IMR-90 (cell line): Measurements from ENCODE around the gene EFCC1. TPM values are rescaled to one million over a fixed set of nuclear protein-coding genes. Genes with fewer than 3 reads are reported as not detected.

ENCODE experiments used
- ATAC-seq: fragments of 200-7000 bp; cut with Tn5 transposase; 2 replicates; pipeline ENCODE4 v1.9.1; 2020; ENCODE audit warnings: low read depth, mild to moderate bottlenecking, moderate library complexity
- BruUV-seq: library from RNA; stranded (reverse); fragments of 400-500 nt; replicated peaks from 2 replicates; lab custom pipeline; 2021; lab: Mats Ljungman, UMichigan
- CTCF ChIA-PET: fragments of 300-600 bp; formaldehyde crosslinking; extraction: SDS; loops from one replicate; lab custom pipeline; 2021; ENCODE audit warnings: antibody characterized with exemption; lab: Yijun Ruan, JAX
- POLR2A ChIA-PET: fragments of 300-600 bp; sonication (Branson Sonifier 250); formaldehyde crosslinking; loops from one replicate; lab custom pipeline; 2022; ENCODE audit warnings: antibody characterized with exemption; ENCODE audit not compliant: unreplicated experiment; lab: Charles Lee
- DNase-seq: peaks from one replicate; pipeline ENCODE4 v3.0.0; 2013
- H2AFZ ChIP-seq: replicated peaks from 2 replicates; pipeline ENCODE3; 2013; ENCODE audit warnings: low read length, mild to moderate bottlenecking; ENCODE audit not compliant: poor library complexity
- H2AK5ac ChIP-seq: 2 replicates; pipeline ENCODE4 v1.6.1; 2013; ENCODE audit warnings: low read depth, low read length, inconsistent platforms
- H2AK9ac ChIP-seq: replicated peaks from 2 replicates; pipeline ENCODE3; 2013; ENCODE audit warnings: mild to moderate bottlenecking, low read depth, low read length, moderate library complexity; ENCODE audit not compliant: poor library complexity
- H2BK120ac ChIP-seq: 2 replicates; pipeline ENCODE4 v1.6.1; 2013; ENCODE audit warnings: low read depth, low read length, inconsistent platforms
- H2BK15ac ChIP-seq: 3 replicates; pipeline ENCODE4 v1.6.1; 2013; ENCODE audit warnings: low read depth, low read length, inconsistent platforms
- H2BK20ac ChIP-seq: 2 replicates; pipeline ENCODE4 v1.6.1; 2013; ENCODE audit warnings: low read depth, mild to moderate bottlenecking, inconsistent platforms, low read length, moderate library complexity
- H2BK5ac ChIP-seq: 2 replicates; pipeline ENCODE4 v1.6.1; 2013; ENCODE audit warnings: mild to moderate bottlenecking, low read depth, low read length, inconsistent platforms; ENCODE audit not compliant: poor library complexity, severe bottlenecking
- H3K14ac ChIP-seq: replicated peaks from 2 replicates; pipeline ENCODE4 v1.6.1; 2013; ENCODE audit warnings: low read depth, low read length, inconsistent platforms
- H3K18ac ChIP-seq: 2 replicates; pipeline ENCODE4 v1.6.1; 2013; ENCODE audit warnings: low read depth, low read length, control low read depth
- H3K23ac ChIP-seq: 2 replicates; pipeline ENCODE4 v1.6.1; 2013; ENCODE audit warnings: low read depth, low read length, inconsistent platforms
- H3K27ac ChIP-seq: 2 replicates; pipeline ENCODE4 v1.5.1; 2013; ENCODE audit warnings: mild to moderate bottlenecking, control low read depth, low read length; ENCODE audit not compliant: insufficient read depth
- H3K27me3 ChIP-seq: 2 replicates; pipeline ENCODE4 v1.6.1; 2013; ENCODE audit warnings: low read length; ENCODE audit not compliant: control insufficient read depth, insufficient read depth
- H3K36me3 ChIP-seq: 2 replicates; pipeline ENCODE4 v1.6.1; 2013; ENCODE audit warnings: low read length, mixed read lengths; ENCODE audit not compliant: control insufficient read depth, insufficient read depth
- H3K4ac ChIP-seq: 2 replicates; pipeline ENCODE4 v1.6.1; 2013; ENCODE audit warnings: low read depth, low read length, inconsistent platforms
- H3K4me1 ChIP-seq: 2 replicates; pipeline ENCODE4 v1.6.1; 2013; ENCODE audit warnings: low read length, mixed read lengths; ENCODE audit not compliant: control insufficient read depth, insufficient read depth
- H3K4me2 ChIP-seq: 2 replicates; pipeline ENCODE4 v1.6.1; 2013; ENCODE audit warnings: low read depth, mild to moderate bottlenecking, control low read depth, low read length, moderate library complexity
- H3K4me3 ChIP-seq: 2 replicates; pipeline ENCODE4 v1.5.1; 2013; ENCODE audit warnings: low read depth, mild to moderate bottlenecking, control low read depth, low read length, moderate library complexity; ENCODE audit not compliant: insufficient read depth
- H3K56ac ChIP-seq: 2 replicates; pipeline ENCODE4 v1.6.1; 2013; ENCODE audit warnings: low read length, inconsistent platforms; ENCODE audit not compliant: insufficient read depth; ENCODE audit errors: extremely low read depth
- H3K79me1 ChIP-seq, 2 experiments: 2 replicates each; pipeline ENCODE4 v1.6.1; 2013; ENCODE audit warnings: low read length in 2 of 2, inconsistent platforms in 1 of 2, low read depth in 1 of 2
- H3K9ac ChIP-seq: 2 replicates; pipeline ENCODE4 v1.6.1; 2013; ENCODE audit warnings: low read depth, low read length, control low read depth
- H3K9me1 ChIP-seq: 2 replicates; pipeline ENCODE4 v1.6.1; 2013; ENCODE audit warnings: low read length, inconsistent platforms; ENCODE audit not compliant: insufficient read depth
- H3K9me3 ChIP-seq: 2 replicates; pipeline ENCODE4 v1.6.1; 2013; ENCODE audit warnings: low read length; ENCODE audit not compliant: control insufficient read depth, insufficient read depth
- H4K20me1 ChIP-seq: 2 replicates; pipeline ENCODE4 v1.6.1; 2013; ENCODE audit warnings: low read length, inconsistent platforms; ENCODE audit not compliant: insufficient read depth
- H4K5ac ChIP-seq: 2 replicates; pipeline ENCODE4 v1.6.1; 2013; ENCODE audit warnings: mild to moderate bottlenecking, low read depth, low read length, control low read depth
- H4K8ac ChIP-seq, 2 experiments: 2 replicates each; pipeline ENCODE4 v1.6.1; 2013; ENCODE audit warnings: low read depth in 2 of 2, low read length in 2 of 2, control low read depth in 1 of 2, inconsistent platforms in 1 of 2
- H4K91ac ChIP-seq: 2 replicates; pipeline ENCODE4 v1.6.1; 2013; ENCODE audit warnings: low read depth, low read length, inconsistent platforms; ENCODE audit not compliant: insufficient read depth
- BHLHE40 ChIP-seq: fragments of 150-350 bp; IDR thresholded peaks from 2 replicates; pipeline ENCODE4 v1.6.1; 2016; ENCODE audit warnings: mild to moderate bottlenecking, low read depth, low read length
- CEBPB ChIP-seq: IDR thresholded peaks from 2 replicates; pipeline ENCODE4 v1.6.1; 2012; ENCODE audit warnings: low read depth, low read length, improper control_type of control experiment
- CHD1 ChIP-seq: IDR thresholded peaks from 2 replicates; pipeline ENCODE4 v1.6.1; 2012; ENCODE audit warnings: low read depth, low read length, improper control_type of control experiment
- FOS ChIP-seq: fragments of 150-350 bp; IDR thresholded peaks from 2 replicates; pipeline ENCODE4 v1.6.1; 2016; ENCODE audit warnings: low read depth, low read length
- MAFK ChIP-seq: IDR thresholded peaks from 2 replicates; pipeline ENCODE4 v1.6.1; 2012; ENCODE audit warnings: low read depth, low read length, improper control_type of control experiment
- MAZ ChIP-seq: IDR thresholded peaks from 2 replicates; pipeline ENCODE4 v1.6.1; 2012; ENCODE audit warnings: low read depth, mild to moderate bottlenecking, low read length, improper control_type of control experiment, moderate library complexity, borderline replicate concordance
- NFE2L2 ChIP-seq: fragments of 150-350 bp; IDR thresholded peaks from 2 replicates; pipeline ENCODE4 v1.6.1; 2016; ENCODE audit warnings: low read depth, mild to moderate bottlenecking, low read length
- RFX5 ChIP-seq: IDR thresholded peaks from 2 replicates; pipeline ENCODE4 v1.8.0; 2012; ENCODE audit warnings: low read depth, mild to moderate bottlenecking, low read length, moderate library complexity
- SMC3 ChIP-seq: fragments of 150-350 bp; IDR thresholded peaks from 2 replicates; pipeline ENCODE4 v1.6.1; 2016; ENCODE audit warnings: low read depth, mild to moderate bottlenecking, antibody characterized with exemption, low read length, moderate library complexity
- WGBS, 2 experiments: methylation state at CpG; one replicate each; pipeline versions ENCODE4 v1.1.5 to v1.1.7; 2013; ENCODE audit warnings: missing lambda C conversion rate in 2 of 2; ENCODE audit not compliant: insufficient read length in 1 of 2; ENCODE audit errors: extremely low coverage in 2 of 2; 5-methylcytosine and 5-hydroxymethylcytosine counted together
- dilution Hi-C: fragments of 300-500 bp; cut with HindIII; formaldehyde crosslinking; loops from one replicate; pipeline ENCODE4 v1.14.3; 2018; ENCODE audit warnings: low sequenced_read_pairs; ENCODE audit not compliant: unreplicated experiment
- in situ Hi-C: fragments of 300-500 bp; cut with MboI; formaldehyde crosslinking; loops from 3 replicates; pipeline ENCODE4 v1.14.3; 2019; ENCODE audit warnings: low sequenced_read_pairs, inconsistent platforms, mixed read lengths
- intact Hi-C: fragments of 100-400 bp; cut with micrococcal nuclease; formaldehyde crosslinking; loops from 2 replicates; pipeline ENCODE4 v1.10.0; 2022
- polyA plus RNA-seq, 3 experiments: library from polyadenylated mRNA; depleted of rRNA; stranded (reverse); fragments of >200 nt; gene quantifications; 2 replicates each; pipeline ENCODE4 v1.2.3, GENCODE V29; 2012; ENCODE audit warnings: low replicate concordance in 1 of 3
- total RNA-seq: library from RNA; depleted of rRNA; stranded (reverse); fragments of >200 nt; gene quantifications from 2 replicates; pipeline ENCODE4 v1.2.3, GENCODE V29; 2012
- TF ChIP-seq, protein P1 (sequence below): fragments of 150-350 bp; IDR thresholded peaks from 2 replicates; pipeline ENCODE4 v1.6.1; 2017; ENCODE audit warnings: mild to moderate bottlenecking, antibody characterized with exemption, low read length, low read depth
- TF ChIP-seq, protein P2 (sequence below): conservative IDR thresholded peaks from 2 replicates; pipeline ENCODE4 v1.5.1; 2012; ENCODE audit warnings: mild to moderate bottlenecking, low read depth, low read length, improper control_type of control experiment
- TF ChIP-seq, protein P3 (sequence below): fragments of 150-350 bp; IDR thresholded peaks from 2 replicates; pipeline ENCODE4 v1.6.1; 2016; ENCODE audit warnings: low read depth, mild to moderate bottlenecking, low read length, moderate library complexity, borderline replicate concordance

EFCC1 gene
- total and polyA plus RNA-seq, 2 of the 4 experiments (the other 2 are of a cell fraction), result not detected

DNA sequence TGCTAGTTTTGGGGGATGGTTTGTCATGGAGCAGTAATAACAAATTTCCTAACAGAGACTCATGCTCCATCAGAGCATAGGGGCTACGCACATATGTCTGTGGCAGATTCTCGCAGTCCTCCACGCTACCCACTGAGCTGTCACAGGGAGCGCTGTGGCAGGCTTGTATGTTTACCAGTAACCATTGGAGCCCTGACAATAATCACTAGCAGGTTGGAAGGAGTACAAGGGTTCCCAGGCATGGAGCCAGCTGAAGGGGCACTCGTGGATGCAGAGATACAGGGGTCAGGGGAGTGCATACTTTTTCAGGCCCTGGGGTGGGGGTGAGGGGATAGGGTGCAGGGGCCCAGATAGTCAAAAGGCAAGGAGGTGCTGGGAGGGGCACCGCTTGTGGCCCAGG is 51.6 kb downstream of the EFCC1 start:
- intact Hi-C loops (loop anchor here (1.0 to 10.0 kb wide), 3 partner anchors 62 to 195 kb away; partner anchors contain the start of gene COPG1), in situ Hi-C loops (loop anchor here (10.0 kb wide), 1 partner anchor 192 kb away; the partner anchor contains the start of gene COPG1), dilution Hi-C loops (no loop called here)
- no peak overlapping the region for H4K8ac ChIP-seq
- no peaks in the 10 kb centered on the region for H3K4me1 ChIP-seq
- no peak overlapping the region for H3K18ac ChIP-seq
- H3K23ac ChIP-seq, result no peak overlapping the region
- peaks cover 15% of the 10 kb centered on the region for H3K27me3 ChIP-seq
- ATAC-seq, result no peak
- H3K79me1 ChIP-seq, result no peaks in the 10 kb centered on the region
- no peak overlapping the region for H3K4ac ChIP-seq
- no peak overlapping the region for H3K27ac ChIP-seq
- no peak overlapping the region for H2BK15ac ChIP-seq
- no peak for DNase-seq
- ChIA-PET CTCF (interaction anchor here (0.7 to 2.5 kb wide), 9 partner anchors 10 to 193 kb away, joined by 3 to 21 read pairs (median 4); no protein-coding TSS in a partner anchor), POLR2A (no interaction called here)
- H2BK120ac ChIP-seq, result no peak overlapping the region
- H3K9ac ChIP-seq, result no peak overlapping the region
- H2BK5ac ChIP-seq, result no peak overlapping the region
- no TSS peak for BruUV-seq
- no peak overlapping the region for H3K4me2 ChIP-seq
- no peak overlapping the region for H2BK20ac ChIP-seq
- no peak overlapping the region for H4K5ac ChIP-seq
- H3K9me1 ChIP-seq, result no peaks in the 10 kb centered on the region
- no peaks in the 10 kb centered on the region for H3K36me3 ChIP-seq
- peaks cover 6% of the 10 kb centered on the region for H3K9me3 ChIP-seq
- WGBS, 2 experiments, result 100% methylated on average over 1 of the region's 6 CpGs; no CpG with 5 or more reads in 1 of the 2 experiments
- TF ChIP-seq MAZ, result no peak
- no peak for TF ChIP-seq CHD1
- TF ChIP-seq MAFK, result no peak
- TF ChIP-seq, protein P1, sequence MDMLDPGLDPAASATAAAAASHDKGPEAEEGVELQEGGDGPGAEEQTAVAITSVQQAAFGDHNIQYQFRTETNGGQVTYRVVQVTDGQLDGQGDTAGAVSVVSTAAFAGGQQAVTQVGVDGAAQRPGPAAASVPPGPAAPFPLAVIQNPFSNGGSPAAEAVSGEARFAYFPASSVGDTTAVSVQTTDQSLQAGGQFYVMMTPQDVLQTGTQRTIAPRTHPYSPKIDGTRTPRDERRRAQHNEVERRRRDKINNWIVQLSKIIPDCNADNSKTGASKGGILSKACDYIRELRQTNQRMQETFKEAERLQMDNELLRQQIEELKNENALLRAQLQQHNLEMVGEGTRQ, result no peak
- TF ChIP-seq BHLHE40, result no peak
- TF ChIP-seq, protein P2, sequence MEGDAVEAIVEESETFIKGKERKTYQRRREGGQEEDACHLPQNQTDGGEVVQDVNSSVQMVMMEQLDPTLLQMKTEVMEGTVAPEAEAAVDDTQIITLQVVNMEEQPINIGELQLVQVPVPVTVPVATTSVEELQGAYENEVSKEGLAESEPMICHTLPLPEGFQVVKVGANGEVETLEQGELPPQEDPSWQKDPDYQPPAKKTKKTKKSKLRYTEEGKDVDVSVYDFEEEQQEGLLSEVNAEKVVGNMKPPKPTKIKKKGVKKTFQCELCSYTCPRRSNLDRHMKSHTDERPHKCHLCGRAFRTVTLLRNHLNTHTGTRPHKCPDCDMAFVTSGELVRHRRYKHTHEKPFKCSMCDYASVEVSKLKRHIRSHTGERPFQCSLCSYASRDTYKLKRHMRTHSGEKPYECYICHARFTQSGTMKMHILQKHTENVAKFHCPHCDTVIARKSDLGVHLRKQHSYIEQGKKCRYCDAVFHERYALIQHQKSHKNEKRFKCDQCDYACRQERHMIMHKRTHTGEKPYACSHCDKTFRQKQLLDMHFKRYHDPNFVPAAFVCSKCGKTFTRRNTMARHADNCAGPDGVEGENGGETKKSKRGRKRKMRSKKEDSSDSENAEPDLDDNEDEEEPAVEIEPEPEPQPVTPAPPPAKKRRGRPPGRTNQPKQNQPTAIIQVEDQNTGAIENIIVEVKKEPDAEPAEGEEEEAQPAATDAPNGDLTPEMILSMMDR, result no peak
- no peak for TF ChIP-seq CEBPB
- TF ChIP-seq NFE2L2, result no peak
- no peak for TF ChIP-seq SMC3
- TF ChIP-seq RFX5, result no peak
- TF ChIP-seq, protein P3, sequence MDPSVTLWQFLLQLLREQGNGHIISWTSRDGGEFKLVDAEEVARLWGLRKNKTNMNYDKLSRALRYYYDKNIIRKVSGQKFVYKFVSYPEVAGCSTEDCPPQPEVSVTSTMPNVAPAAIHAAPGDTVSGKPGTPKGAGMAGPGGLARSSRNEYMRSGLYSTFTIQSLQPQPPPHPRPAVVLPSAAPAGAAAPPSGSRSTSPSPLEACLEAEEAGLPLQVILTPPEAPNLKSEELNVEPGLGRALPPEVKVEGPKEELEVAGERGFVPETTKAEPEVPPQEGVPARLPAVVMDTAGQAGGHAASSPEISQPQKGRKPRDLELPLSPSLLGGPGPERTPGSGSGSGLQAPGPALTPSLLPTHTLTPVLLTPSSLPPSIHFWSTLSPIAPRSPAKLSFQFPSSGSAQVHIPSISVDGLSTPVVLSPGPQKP, result no peak
- no peak for TF ChIP-seq FOS
- no peak overlapping the region for H2AK5ac ChIP-seq
- no peak overlapping the region for H2AK9ac ChIP-seq
- H3K14ac ChIP-seq, result no peak overlapping the region
- no peak overlapping the region for H4K91ac ChIP-seq
- H3K56ac ChIP-seq, result no peak overlapping the region
- no peak overlapping the region for H2AFZ ChIP-seq
- H3K4me3 ChIP-seq, result no peak overlapping the region
- no peaks in the 10 kb centered on the region for H4K20me1 ChIP-seq
